Liver (tissue), 3 donors: ENCODE measurements around the gene SNX1.

Experiments used
- EGR1 ChIP-seq, 2 donors: IDR thresholded peaks; 2 replicates each; pipeline ENCODE4 v1.6.1; 2016 to 2018; ENCODE audit warnings: antibody characterized with exemption in 2 of 2, low read depth in 2 of 2
- FOXA1 ChIP-seq: IDR thresholded peaks from 2 replicates; pipeline ENCODE4 v1.6.1; 2016; ENCODE audit warnings: antibody characterized with exemption
- FOXA2 ChIP-seq: IDR thresholded peaks from 2 replicates; pipeline ENCODE4 v1.6.1; 2016; ENCODE audit warnings: antibody characterized with exemption
- GABPA ChIP-seq, 2 donors: IDR thresholded peaks in 1 of 2; conservative IDR thresholded peaks in 1 of 2; 2 replicates each; pipeline ENCODE4 v1.6.1; 2016; ENCODE audit warnings: antibody characterized with exemption in 2 of 2, mild to moderate bottlenecking in 1 of 2, moderate library complexity in 1 of 2
- RAD21 ChIP-seq, 2 donors: IDR thresholded peaks; 2 replicates each; pipeline ENCODE4 v1.6.1; 2016; ENCODE audit warnings: antibody characterized with exemption in 2 of 2, mild to moderate bottlenecking in 2 of 2
- SP1 ChIP-seq: IDR thresholded peaks from 2 replicates; pipeline ENCODE4 v1.6.1; 2018; ENCODE audit warnings: antibody characterized with exemption, mild to moderate bottlenecking
- TAF1 ChIP-seq: conservative IDR thresholded peaks from 2 replicates; pipeline ENCODE4 v1.6.1; 2016; ENCODE audit warnings: antibody characterized with exemption, mild to moderate bottlenecking
- YY1 ChIP-seq: IDR thresholded peaks from 2 replicates; pipeline ENCODE4 v1.6.1; 2016; ENCODE audit warnings: antibody characterized with exemption, mild to moderate bottlenecking
- TF ChIP-seq, protein P1 (sequence below): fragments of 150-350 bp; IDR thresholded peaks from 2 replicates; pipeline ENCODE4 v1.5.1; 2017; ENCODE audit warnings: improper control_type of control experiment, low read depth, low read length; ENCODE audit not compliant: missing input control
- TF ChIP-seq, protein P2 (sequence below): IDR thresholded peaks from 2 replicates; pipeline ENCODE4 v1.6.1; 2016; ENCODE audit warnings: antibody characterized with exemption
- donor health status: healthy.
- donor health status: healthy.

DNA sequence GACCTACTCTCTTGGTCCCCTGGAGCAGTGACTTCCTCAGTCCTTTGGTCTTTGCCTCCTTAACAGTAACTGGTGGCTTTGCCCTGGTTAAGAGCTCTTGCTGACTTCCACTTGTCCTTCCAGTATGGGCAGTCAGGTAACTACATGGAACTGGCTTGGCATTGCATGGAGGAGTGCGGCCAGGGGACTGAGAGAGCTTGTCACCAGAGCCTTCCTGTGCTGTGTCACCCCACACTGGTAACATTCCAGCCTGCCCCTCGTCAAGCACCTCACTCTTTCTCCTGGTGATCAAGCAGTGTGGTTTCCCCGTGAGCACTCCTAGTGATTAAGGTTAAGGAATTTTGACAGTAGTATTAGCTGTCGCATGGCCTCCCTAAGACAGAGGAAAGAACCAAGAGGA, 36.4 kb downstream of the SNX1 start:
- TF ChIP-seq, protein P1, sequence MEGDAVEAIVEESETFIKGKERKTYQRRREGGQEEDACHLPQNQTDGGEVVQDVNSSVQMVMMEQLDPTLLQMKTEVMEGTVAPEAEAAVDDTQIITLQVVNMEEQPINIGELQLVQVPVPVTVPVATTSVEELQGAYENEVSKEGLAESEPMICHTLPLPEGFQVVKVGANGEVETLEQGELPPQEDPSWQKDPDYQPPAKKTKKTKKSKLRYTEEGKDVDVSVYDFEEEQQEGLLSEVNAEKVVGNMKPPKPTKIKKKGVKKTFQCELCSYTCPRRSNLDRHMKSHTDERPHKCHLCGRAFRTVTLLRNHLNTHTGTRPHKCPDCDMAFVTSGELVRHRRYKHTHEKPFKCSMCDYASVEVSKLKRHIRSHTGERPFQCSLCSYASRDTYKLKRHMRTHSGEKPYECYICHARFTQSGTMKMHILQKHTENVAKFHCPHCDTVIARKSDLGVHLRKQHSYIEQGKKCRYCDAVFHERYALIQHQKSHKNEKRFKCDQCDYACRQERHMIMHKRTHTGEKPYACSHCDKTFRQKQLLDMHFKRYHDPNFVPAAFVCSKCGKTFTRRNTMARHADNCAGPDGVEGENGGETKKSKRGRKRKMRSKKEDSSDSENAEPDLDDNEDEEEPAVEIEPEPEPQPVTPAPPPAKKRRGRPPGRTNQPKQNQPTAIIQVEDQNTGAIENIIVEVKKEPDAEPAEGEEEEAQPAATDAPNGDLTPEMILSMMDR = no peak
- TF ChIP-seq FOXA1 = no peak
- TF ChIP-seq YY1 = no peak
- TF ChIP-seq, protein P2, sequence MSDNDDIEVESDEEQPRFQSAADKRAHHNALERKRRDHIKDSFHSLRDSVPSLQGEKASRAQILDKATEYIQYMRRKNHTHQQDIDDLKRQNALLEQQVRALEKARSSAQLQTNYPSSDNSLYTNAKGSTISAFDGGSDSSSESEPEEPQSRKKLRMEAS = no peak
- no peak for TF ChIP-seq RAD21 (IDR thresholded peaks at IDR 0.05)
- no peak for TF ChIP-seq TAF1
- no peak for TF ChIP-seq GABPA (IDR thresholded peaks at IDR 0.05 in 1 of 2, conservative IDR thresholded peaks at IDR 0.05 in 1 of 2)
- no peak for TF ChIP-seq EGR1 (IDR thresholded peaks at IDR 0.05; ENCODE audit: low read depth in 2 of 2)
- TF ChIP-seq FOXA2 = no peak
- TF ChIP-seq SP1 = no peak
